HG02973 (cell line): ENCODE data around the gene C19orf33.
"Not testable (repeated sequence)": the region's sequence is repeated elsewhere in the genome, so short reads cannot be mapped to it uniquely, and the experiment has no call there.

Experiments used
- ATAC-seq: cut with Tn5 transposase; IDR thresholded peaks from one replicate; pipeline ENCODE4 v1.9.1; 2021; ENCODE audit warnings: moderate library complexity; ENCODE audit not compliant: unreplicated experiment

C19orf33 gene

GRCh38 chr19:38303517-38304351 lies at the start of gene C19orf33:
TSS of gene C19orf33 (plus strand) at chr19:38304251. CDS start at chr19:38304262, 11 bp downstream.
- ATAC-seq = no peak

- ATAC-seq = no peak
These were observed 48.6 kb upstream of the C19orf33 start for GRCh38 chr19:38255383-38256014.

- ATAC-seq = not testable (repeated sequence)
These were observed 42.1 kb upstream of the C19orf33 start for GRCh38 chr19:38261942-38262341.

GRCh38 chr19:38262585-38263268 lies 41.3 kb upstream of the C19orf33 start:
- ATAC-seq = no peak

- ATAC-seq = peak; percentile 73
These were observed 40.2 kb upstream of the C19orf33 start for GRCh38 chr19:38263689-38264485.

GRCh38 chr19:38264486-38265212 lies 39.4 kb upstream of the C19orf33 start, which contains the start of gene SPINT2:
TSS of gene SPINT2 (plus strand) at chr19:38264573. CDS start at chr19:38264893, 320 bp downstream.
- peak; percentile 29 for ATAC-seq

- no peak for ATAC-seq
These were observed 38.7 kb upstream of the C19orf33 start for GRCh38 chr19:38265213-38265861.

GRCh38 chr19:38265921-38266429 lies 38.1 kb upstream of the C19orf33 start:
- ATAC-seq = no peak

- no peak for ATAC-seq
These were observed 37.0 kb upstream of the C19orf33 start for GRCh38 chr19:38266981-38267597.

GRCh38 chr19:38267761-38268483 lies 36.1 kb upstream of the C19orf33 start:
- no peak for ATAC-seq

- ATAC-seq = no peak
These were observed 35.5 kb upstream of the C19orf33 start for GRCh38 chr19:38268539-38268938.

- ATAC-seq = no peak
These were observed 33.4 kb upstream of the C19orf33 start for GRCh38 chr19:38270587-38271167.

GRCh38 chr19:38273499-38273898 lies 30.6 kb upstream of the C19orf33 start:
- no peak for ATAC-seq

- no peak for ATAC-seq
These were observed 29.3 kb upstream of the C19orf33 start for GRCh38 chr19:38274739-38275138.

GRCh38 chr19:38276942-38277517 lies 27.0 kb upstream of the C19orf33 start:
- ATAC-seq = no peak

GRCh38 chr19:38277549-38277948 lies 26.5 kb upstream of the C19orf33 start:
- no peak for ATAC-seq

- no peak for ATAC-seq
These were observed 25.9 kb upstream of the C19orf33 start for GRCh38 chr19:38277969-38278680.
